ENCODE data around the gene LENEP. TPM values are rescaled to one million over a fixed set of nuclear protein-coding genes. Genes with fewer than 3 reads are reported as not detected.

The LENEP gene
- total RNA-seq, 1 donor from 2014 or later: 0.94 TPM

- no peak for DNase-seq (ENCODE audit: low spot score)
Observed at GRCh38 chr1:154960446-154961136, 32.8 kb upstream of the LENEP start.

GRCh38 chr1:154961207-154962155 is 31.9 kb upstream of the LENEP start, which contains the start of gene PYGO2:
PYGO2 (minus strand) TSS chr1:154961782; CDS start chr1:154961576, 206 bp downstream.
- DNase-seq (ENCODE audit: low spot score): peak; percentile 84

GRCh38 chr1:154962156-154962749 is 31.1 kb upstream of the LENEP start:
- no peak for DNase-seq (ENCODE audit: low spot score)

GRCh38 chr1:154962795-154963330 is 30.5 kb upstream of the LENEP start:
- no peak for DNase-seq (ENCODE audit: low spot score)

- DNase-seq (ENCODE audit: low spot score): no peak
Observed at GRCh38 chr1:154963643-154964042, 29.7 kb upstream of the LENEP start.

GRCh38 chr1:154964359-154964758 is 29.0 kb upstream of the LENEP start:
- DNase-seq (ENCODE audit: low spot score): no peak

GRCh38 chr1:154966111-154966510 is 27.3 kb upstream of the LENEP start:
- no peak for DNase-seq (ENCODE audit: low spot score)

- DNase-seq (ENCODE audit: low spot score): no peak
Observed at GRCh38 chr1:154967331-154967950, 25.9 kb upstream of the LENEP start.

GRCh38 chr1:154968731-154969130 is 24.7 kb upstream of the LENEP start:
- no peak for DNase-seq (ENCODE audit: low spot score)

GRCh38 chr1:154969246-154969645 is 24.1 kb upstream of the LENEP start:
- DNase-seq (ENCODE audit: low spot score): no peak

- DNase-seq (ENCODE audit: low spot score): no peak
Observed at GRCh38 chr1:154969860-154970452, 23.4 kb upstream of the LENEP start.

GRCh38 chr1:154970631-154971340 is 22.6 kb upstream of the LENEP start, which contains the start of gene SHC1:
SHC1 (minus strand) TSS chr1:154970747; CDS start chr1:154970526, 221 bp downstream.
- DNase-seq (ENCODE audit: low spot score): peak; percentile 93

GRCh38 chr1:154971341-154971998 is 21.9 kb upstream of the LENEP start:
- DNase-seq (ENCODE audit: low spot score): peak; percentile 80

GRCh38 chr1:154972213-154972516 is 21.2 kb upstream of the LENEP start:
- no peak for DNase-seq (ENCODE audit: low spot score)

GRCh38 chr1:154972517-154973343 is 20.7 kb upstream of the LENEP start:
- DNase-seq (ENCODE audit: low spot score): peak; percentile 83

GRCh38 chr1:154973344-154974101 is 19.9 kb upstream of the LENEP start:
- peak; percentile 99 for DNase-seq (ENCODE audit: low spot score)

- DNase-seq (ENCODE audit: low spot score): peak; percentile 98
Observed at GRCh38 chr1:154974102-154974807, 19.1 kb upstream of the LENEP start, which contains the start of gene CKS1B. CKS1B (plus strand) TSS chr1:154974681; CDS start chr1:154974746, 65 bp downstream.

Data from ureter (tissue), 1 donor.